GM19328 (cell line): ENCODE measurements around the gene CHODL.

ENCODE experiments used
- ATAC-seq: cut with Tn5 transposase; IDR thresholded peaks from one replicate; pipeline ENCODE4 v1.9.1; 2021; ENCODE audit warnings: mild to moderate bottlenecking, moderate library complexity; ENCODE audit not compliant: unreplicated experiment

CHODL gene

DNA sequence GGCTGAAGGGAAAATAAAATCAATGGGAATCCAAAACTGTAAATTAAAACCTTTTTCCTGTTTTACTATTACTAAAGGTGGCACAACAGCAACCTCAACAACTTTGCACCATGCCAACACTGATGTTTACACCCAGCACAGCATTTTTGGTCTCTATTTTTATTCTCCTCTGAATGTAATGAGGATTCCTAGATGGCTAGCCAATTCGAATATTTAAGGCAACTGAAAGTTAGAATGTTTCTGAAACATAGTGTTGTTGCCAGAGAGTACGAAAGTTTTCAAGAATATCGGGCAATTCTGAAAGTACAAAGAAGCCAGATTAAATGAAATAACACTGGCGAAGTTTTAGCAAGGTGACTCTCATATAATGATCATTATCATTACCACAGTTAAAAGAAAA lies 40.7 kb downstream of the CHODL start:
- no peak for ATAC-seq

- no peak for ATAC-seq
Measured at GRCh38 chr21:18289876-18290275, 45.2 kb downstream of the CHODL start.

DNA sequence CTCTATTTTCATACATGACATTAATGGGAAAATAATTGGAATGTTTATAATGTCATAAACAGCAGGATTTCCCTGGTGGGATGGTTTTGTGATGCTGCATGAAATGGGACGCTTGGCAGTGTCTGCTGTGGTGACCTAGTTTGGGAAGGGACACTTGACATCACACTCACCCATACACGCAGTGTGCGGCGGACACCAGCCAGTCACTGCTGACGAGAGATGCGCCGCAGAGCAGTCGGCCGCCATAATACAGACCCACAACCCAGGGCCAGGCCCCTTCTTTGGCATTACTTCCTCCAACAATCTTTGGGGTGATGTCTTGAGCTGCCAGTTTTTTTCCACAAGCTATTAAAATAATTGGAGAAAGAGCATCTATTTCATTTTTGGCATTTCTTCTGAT lies 49.5 kb downstream of the CHODL start:
- ATAC-seq = no peak

DNA sequence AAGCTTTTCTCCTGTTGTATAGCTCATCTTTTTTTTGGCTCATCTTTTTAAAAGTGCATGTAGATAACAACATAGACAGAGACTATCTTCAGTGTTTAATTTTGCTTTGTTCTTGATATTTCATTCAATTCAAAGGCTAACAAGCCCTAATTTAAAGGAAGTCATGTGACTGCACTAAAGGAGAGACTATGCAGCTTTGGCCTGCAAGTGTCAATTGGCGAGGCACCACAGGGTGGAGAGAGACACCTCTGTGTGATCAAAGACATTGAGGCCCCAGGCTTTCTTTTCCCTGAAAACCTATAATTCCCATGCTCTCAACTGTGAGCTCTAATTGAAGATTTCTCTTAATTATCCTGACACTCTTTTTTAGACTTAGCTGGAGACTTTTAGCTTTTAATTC lies 53.6 kb downstream of the CHODL start:
- no peak for ATAC-seq
